ENCODE data around the gene SEBOX.

The SEBOX gene, protein sequence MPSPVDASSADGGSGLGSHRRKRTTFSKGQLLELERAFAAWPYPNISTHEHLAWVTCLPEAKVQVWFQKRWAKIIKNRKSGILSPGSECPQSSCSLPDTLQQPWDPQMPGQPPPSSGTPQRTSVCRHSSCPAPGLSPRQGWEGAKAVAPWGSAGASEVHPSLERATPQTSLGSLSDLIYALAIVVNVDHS

DNA sequence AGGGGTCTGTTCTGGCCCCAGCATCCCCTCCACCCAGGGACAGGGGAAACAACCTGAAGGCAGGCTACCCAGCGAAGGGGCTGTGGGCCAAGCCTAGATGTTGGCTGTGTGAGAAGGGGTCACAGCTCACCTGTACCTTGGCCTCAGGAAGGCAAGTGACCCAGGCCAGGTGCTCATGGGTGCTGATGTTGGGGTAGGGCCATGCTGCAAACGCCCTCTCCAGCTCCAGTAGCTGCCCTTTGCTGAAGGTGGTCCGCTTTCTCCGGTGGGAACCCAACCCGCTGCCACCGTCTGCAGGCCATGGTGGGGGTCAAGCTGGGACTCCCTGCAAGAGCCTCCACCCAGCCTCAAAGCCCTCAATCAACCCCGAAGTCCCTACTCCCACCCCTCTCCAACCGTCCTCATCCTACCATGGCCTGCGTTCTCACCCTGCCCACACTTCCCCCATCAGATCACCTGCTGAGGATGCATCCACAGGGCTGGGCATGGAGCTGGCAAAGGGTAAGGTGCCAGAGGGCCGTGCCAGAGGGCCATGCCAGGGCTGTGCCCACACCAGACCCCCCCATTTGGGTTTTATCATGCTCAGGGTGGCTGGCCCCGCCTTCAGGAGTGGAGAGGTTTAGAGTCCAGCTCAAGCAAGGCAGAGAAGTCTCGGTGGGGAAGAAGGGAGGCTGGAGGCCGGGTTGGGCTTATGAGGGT lies at the start of gene SEBOX:
Gene SEBOX, minus strand, starts transcription at position 535 of the 699 bp plus-strand sequence. Its CDS starts 48 bp downstream, at position 487.
- no peak for DNase-seq (ENCODE audit: low read depth)

- DNase-seq (ENCODE audit: low read depth) = no peak
These were observed 48.8 kb upstream of the SEBOX start for GRCh38 chr17:28413804-28414203.

DNA sequence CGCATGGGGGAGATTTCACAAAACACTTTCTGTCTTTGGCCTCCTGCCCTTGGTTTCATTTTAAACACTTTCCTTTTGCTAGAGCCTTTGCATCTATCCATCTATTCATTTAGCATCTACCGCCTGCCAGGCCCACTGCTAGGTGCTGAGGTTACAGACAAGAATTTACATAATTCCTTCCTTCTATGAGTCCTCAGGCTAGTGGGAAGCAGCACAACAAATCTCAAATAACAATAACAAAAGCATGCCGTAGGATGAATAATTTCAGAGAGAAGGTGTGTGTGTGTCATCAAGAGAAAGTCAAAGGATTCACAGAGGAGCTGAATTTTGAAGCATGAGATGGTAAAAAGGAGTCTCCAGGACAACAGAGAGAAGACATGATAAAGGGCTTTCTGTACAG lies 47.1 kb upstream of the SEBOX start:
- no peak for DNase-seq (ENCODE audit: low read depth)

DNA sequence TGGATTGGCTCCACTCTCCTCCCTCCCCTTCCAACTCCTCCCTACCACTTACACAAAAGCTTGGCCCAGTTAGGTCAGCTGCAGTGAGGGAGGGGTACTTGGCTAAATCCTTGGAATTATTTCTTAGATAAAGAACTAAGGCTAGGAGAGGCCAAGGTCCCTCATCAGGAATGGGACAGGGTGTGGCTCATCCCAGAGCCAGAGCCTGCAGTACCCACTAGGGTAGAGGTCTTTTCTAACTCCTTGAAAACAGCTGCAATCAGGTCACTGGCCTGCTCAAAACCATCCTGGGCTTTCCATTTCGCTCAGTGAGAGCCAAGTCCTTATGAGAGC lies 42.9 kb upstream of the SEBOX start:
- no peak for DNase-seq (ENCODE audit: low read depth)

GRCh38 chr17:28407130-28407973 lies 42.4 kb upstream of the SEBOX start:
- DNase-seq (ENCODE audit: low read depth) = no peak

DNA sequence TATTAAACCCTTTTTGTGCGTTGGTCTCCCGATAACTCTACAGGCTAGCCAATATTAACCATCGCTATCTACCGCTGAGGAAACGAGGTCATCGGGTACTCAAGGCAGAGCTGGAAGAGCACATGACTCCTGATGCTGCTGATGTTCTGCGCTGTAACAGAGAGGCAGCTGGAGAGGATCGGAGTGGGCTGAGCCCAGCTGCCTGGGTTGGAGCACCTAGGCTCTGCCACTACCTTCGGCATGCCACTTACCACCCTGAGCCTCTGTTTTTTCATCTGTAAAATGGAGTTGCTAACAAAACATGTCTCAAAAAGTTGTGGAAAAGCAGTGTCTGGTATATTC lies 41.4 kb upstream of the SEBOX start:
- no peak for DNase-seq (ENCODE audit: low read depth)

DNA sequence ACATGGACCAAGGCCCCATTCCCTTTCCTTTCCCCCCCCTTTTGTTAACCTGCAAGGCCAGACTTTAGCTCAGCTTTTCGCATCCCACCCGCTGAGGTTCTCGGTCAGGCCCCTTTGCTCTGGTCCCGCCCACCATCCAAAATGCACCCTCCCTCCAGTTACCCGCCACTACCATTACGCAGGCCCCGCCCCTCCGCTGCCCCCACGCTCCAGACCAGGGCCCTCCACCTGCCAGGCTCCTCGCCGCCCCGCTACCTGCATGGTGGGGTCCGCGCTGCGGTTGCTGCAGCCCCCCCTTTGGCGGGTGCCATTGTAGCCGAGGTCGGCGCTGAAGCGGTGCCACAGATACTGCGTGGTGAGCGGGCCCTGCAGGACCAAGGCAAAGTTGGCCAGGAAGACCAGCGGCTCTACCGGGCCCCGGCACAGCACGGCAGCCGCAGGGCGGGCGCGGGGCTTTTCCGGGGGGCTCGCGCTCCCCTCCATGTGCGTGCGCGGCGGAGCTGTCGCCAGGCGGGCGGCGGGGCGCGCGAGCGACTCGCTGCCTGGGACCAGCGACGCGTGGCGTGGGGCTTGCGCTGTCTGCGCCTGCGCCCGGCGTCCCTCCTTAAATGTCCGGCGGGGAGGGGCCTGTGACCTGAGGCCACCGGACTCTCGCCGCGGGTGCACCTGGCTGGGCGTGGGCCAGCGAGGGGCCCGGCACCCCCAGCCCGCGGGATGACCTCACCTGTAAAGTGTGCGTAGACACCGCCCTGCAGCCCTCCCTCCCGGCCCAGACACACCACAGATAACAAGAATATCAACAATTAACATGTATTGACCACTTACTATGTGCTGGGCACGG lies 40.9 kb upstream of the SEBOX start, which contains the start of gene SLC46A1:
Gene SLC46A1, minus strand, starts transcription at position 581 of the 841 bp plus-strand sequence. Its CDS starts 98 bp downstream, at position 483.
- DNase-seq (ENCODE audit: low read depth) = peak; percentile 53

DNA sequence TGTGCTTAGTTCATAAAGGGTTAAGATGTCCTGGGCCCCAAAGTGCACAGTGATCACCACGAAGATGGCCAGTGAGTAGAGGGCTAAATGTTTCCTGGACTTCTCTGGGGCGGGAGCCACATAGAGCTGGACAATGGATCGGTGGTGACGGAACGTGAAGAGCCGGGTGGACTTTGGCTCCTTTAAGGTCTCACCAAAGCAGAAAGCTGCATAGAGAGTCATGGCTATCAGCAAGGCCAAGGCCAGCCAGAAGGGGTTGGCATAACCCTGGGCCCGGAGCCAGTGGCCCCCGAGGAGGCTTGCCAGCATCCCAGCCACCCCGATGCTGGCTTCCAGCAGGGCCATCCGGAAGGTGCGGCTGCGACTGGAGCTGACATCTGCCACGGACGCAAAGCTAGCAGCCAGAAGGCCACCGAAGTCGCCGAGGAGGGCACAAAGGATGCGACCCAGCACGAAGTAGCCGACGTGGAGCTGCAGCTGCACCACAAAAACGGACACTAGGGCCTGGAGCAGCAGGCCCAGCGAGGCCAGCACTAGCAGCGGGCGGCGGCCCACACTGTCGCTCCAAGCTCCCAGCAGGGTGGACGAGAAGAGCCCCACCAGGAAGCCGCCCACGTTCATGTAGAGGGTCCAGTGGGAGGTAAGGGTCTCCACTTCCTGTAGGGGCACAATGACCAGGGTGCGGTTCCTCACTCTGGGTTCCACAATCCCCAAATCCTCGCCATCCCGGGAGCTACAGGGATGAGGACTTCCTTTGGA lies 40.0 kb upstream of the SEBOX start:
- no peak for DNase-seq (ENCODE audit: low read depth)

DNA sequence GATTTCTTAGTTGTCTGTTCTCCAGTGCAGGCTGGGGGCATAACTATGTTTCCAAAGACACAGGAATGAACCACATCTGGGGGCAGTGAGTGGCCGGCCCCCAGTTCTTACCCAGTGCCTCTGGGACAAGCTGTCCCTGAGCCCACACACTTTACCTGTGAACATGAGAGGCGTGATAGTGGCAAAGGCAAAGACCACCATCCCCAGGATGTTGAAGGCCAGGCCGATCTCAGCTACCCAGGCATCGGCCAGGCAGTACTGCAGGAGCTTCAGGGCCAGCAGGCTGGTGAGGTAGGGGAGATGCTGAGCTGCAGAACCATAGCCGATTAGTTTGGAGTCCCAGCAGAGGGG lies 39.4 kb upstream of the SEBOX start:
- no peak for DNase-seq (ENCODE audit: low read depth)

- no peak for DNase-seq (ENCODE audit: low read depth)
These were observed 39.0 kb upstream of the SEBOX start for GRCh38 chr17:28404007-28404406.

- DNase-seq (ENCODE audit: low read depth) = no peak
These were observed 37.8 kb upstream of the SEBOX start for GRCh38 chr17:28402844-28403243.

DNA sequence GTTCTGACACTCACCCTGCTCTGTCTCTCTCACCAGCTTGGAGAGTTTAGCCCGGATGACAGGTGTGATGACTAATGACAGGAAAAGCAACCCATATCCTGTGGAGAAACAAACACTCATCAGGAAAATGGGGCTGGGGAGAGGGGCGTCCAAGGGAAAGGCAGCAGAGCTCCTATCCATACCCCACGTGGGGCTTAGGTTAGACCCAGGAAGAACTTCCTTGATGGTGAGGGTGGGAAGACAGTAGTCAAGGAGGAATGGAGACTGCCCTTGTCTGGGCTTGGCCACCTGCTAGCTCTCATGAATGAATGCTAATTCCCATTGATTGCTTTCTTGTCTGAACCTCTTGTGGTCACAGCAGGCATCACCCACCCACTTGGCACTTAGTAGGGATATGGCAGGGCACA lies 37.2 kb upstream of the SEBOX start:
- DNase-seq (ENCODE audit: low read depth) = no peak

DNA sequence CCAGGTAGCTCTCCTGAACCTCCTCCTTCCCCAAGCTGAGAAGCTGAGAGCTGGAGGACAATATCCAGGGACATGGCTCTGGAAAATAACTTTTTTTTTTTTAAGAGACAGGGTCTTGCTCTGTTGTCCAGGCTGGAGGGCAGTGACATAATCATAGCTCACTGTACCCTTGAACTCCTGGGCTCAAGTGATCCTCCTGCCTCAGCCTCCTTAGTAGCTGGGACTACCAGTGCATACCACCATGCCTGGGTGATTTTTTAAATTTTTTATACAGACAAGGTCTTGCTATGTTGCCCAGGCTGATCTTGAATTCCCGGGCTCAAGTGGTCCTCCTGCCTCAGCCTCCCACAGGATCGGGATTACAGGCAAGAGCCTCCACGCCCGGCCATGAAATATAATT lies 34.8 kb upstream of the SEBOX start:
- DNase-seq (ENCODE audit: low read depth) = no peak

DNA sequence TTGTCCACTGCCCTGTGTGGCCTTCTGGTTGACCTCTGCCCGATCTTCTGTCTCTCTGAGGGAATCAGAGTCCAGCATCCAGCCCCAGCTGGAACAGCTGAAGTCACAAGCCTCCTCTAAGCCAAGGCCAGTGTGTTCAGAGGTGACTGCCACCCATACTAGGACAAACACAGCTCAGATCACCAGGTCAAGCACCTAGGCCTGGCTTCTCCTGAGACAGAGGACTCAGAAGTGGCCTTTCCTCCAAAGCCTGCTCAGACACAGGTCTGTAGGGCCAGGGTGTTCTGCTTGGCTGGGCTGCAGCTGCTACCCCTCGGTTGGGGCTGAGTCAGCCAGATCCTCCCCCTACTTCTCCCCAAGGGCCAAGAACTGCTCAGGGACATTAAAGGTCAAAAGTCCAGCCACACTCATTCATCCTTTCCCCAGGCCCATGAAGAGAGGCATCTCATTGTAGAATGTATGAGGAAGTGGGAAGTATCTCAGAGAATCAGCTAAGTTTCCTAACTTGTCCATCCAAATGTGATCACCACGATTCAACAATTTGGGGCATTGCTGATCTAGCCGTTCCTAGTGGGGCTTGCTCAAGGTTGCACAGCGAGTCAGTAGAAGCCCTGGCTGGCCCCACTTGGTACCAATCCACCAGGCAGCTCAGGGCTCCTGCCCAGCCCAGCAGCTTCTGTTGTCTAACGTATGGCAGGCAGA lies 33.4 kb upstream of the SEBOX start:
- DNase-seq (ENCODE audit: low read depth) = no peak

DNA sequence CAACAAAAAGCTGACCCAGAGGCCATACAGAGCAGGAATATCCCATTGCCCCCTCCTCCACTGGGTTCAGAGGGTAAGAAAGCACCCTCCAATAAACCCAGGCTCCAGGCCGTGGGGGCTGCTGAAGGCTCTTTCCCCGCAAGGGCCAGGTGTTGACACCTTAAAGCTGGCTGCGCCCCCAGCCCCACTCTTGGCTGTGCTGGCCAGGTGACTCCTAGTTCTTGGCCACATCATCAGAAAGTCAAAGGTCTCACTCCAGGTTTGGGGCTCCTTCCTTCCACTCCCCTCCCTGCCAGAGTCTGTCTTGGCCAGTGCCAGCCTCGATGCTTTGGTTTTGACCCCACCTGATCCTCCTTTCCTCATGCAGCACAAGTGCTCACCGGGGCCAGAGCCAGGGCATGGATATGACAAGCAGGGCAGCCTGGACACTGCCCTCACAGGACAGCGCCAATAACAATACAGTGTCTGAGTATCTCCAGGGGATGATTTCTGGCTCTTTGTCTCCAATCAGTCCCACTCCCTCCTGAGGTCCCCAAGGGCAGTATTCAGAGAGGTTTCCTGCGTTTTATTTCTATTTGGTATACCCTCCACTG lies 32.8 kb upstream of the SEBOX start:
- no peak for DNase-seq (ENCODE audit: low read depth)

GRCh38 chr17:28397275-28397674 lies 32.3 kb upstream of the SEBOX start:
- DNase-seq (ENCODE audit: low read depth) = no peak

- no peak for DNase-seq (ENCODE audit: low read depth)
These were observed 31.7 kb upstream of the SEBOX start for GRCh38 chr17:28396635-28397239.

GRCh38 chr17:28395968-28396367 lies 31.0 kb upstream of the SEBOX start:
- no peak for DNase-seq (ENCODE audit: low read depth)

- no peak for DNase-seq (ENCODE audit: low read depth)
These were observed 30.4 kb upstream of the SEBOX start for GRCh38 chr17:28395426-28395825.
